GM10248 (cell line): Measurements from ENCODE around the gene HP.

ENCODE experiments used
- CTCF ChIA-PET: fragments of 300-600 bp; sonication (Branson Sonifier 250); formaldehyde crosslinking; extraction: SDS; loops from one replicate; lab custom pipeline; 2021; ENCODE audit warnings: antibody characterized with exemption; lab: Yijun Ruan, JAX
- POLR2A ChIA-PET: fragments of 350-650 bp; sonication (Branson Sonifier 250); formaldehyde crosslinking; extraction: SDS; loops from one replicate; lab custom pipeline; 2020; ENCODE audit warnings: antibody characterized with exemption; lab: Yijun Ruan, JAX
- DNase-seq: peaks from one replicate; pipeline ENCODE4 v3.0.0; 2012; ENCODE audit errors: extremely low spot score
- CTCF ChIP-seq: IDR thresholded peaks from 2 replicates; pipeline ENCODE4 v1.5.1; 2012; ENCODE audit warnings: mild to moderate bottlenecking, low read depth; ENCODE audit errors: extremely low read depth, missing control alignments, control extremely low read depth

HP gene

GRCh38 chr16:72042157-72042660 lies 12.1 kb upstream of the HP start:
- no peak for DNase-seq
- CTCF ChIA-PET = interaction anchor here (0.8 kb wide), 1 partner anchor 10 kb away, joined by 3 read pairs; no protein-coding TSS in a partner anchor
- POLR2A ChIA-PET = no interaction called here
- TF ChIP-seq CTCF = no peak

- ChIA-PET POLR2A (no interaction called here), CTCF (interaction anchor here (0.8 kb wide), 1 partner anchor 11 kb away, joined by 3 read pairs; no protein-coding TSS in a partner anchor)
- no peak for DNase-seq
- TF ChIP-seq CTCF = no peak
Observed at GRCh38 chr16:72043058-72043457, 11.2 kb upstream of the HP start.

DNA sequence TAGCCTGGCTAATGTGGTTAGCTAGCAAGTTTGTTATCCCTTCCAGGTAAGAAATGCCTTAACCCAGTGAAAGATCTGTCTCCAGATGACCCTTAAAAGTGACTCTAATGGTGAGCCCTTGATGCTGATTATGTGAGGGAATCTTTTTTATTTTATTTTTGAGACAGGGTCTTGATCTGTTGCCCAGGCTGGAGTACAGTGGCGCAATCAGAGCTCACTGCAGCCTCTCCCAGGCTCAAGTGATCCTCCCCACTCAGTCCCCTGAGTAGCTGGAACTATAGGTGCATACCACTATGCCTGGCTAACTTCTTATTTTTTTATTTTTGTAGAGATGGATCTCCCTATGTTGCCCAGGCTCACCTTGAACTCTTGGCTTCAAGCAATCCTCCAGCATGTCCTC lies 10.8 kb upstream of the HP start:
- ChIA-PET POLR2A (no interaction called here), CTCF (no interaction called here)
- no peak for DNase-seq
- no peak for TF ChIP-seq CTCF

DNA sequence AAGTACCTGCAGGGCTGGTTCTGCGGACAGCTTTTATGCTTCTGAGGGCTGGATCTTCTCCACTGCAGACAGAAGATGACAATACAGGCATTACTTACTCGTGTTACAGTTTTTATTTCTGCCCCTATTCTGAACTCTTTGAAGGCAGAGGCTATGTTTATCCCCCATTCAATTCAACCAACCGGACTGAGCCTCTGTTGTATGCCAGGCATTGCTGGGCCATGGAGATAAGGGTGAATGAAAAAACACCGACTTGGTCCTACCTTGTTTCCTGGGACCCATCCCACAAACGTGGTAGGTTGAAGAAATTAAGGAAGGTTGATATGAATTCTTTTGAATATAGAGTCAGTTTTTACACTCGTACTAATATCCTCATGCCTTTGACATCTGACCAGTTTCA lies 10.0 kb upstream of the HP start:
- TF ChIP-seq CTCF = no peak
- no peak for DNase-seq
- POLR2A ChIA-PET = no interaction called here
- CTCF ChIA-PET = no interaction called here

GRCh38 chr16:72044825-72045359 lies 9.4 kb upstream of the HP start:
- DNase-seq = no peak
- TF ChIP-seq CTCF = no peak
- ChIA-PET CTCF (no interaction called here), POLR2A (no interaction called here)

- TF ChIP-seq CTCF = no peak
- CTCF ChIA-PET = interaction anchor here (1.3 kb wide), 1 partner anchor 10 kb away, joined by 5 read pairs; no protein-coding TSS in a partner anchor
- no peak for DNase-seq
- POLR2A ChIA-PET = no interaction called here
Observed at GRCh38 chr16:72049110-72049509, 5.2 kb upstream of the HP start.
